Testis (tissue), 2 donors: Measurements from ENCODE around the gene GATA6.

Experiments
- POLR2A ChIP-seq: fragments of 450-650 bp; IDR thresholded peaks from one replicate; pipeline ENCODE4 v1.6.1; 2017; ENCODE audit warnings: antibody characterized with exemption, mild to moderate bottlenecking, moderate library complexity
- TF ChIP-seq, protein P1 (sequence below), 3 experiments: fragments of 450-650 bp in 2 of 3; fragments of 200-600 bp in 1 of 3; sonication (generic) in 1 of 3; IDR thresholded peaks; one replicate each; pipeline ENCODE4 v1.5.1; 2016 to 2019; ENCODE audit warnings: antibody characterized with exemption in 3 of 3, mild to moderate bottlenecking in 2 of 3, moderate library complexity in 1 of 3

DNA sequence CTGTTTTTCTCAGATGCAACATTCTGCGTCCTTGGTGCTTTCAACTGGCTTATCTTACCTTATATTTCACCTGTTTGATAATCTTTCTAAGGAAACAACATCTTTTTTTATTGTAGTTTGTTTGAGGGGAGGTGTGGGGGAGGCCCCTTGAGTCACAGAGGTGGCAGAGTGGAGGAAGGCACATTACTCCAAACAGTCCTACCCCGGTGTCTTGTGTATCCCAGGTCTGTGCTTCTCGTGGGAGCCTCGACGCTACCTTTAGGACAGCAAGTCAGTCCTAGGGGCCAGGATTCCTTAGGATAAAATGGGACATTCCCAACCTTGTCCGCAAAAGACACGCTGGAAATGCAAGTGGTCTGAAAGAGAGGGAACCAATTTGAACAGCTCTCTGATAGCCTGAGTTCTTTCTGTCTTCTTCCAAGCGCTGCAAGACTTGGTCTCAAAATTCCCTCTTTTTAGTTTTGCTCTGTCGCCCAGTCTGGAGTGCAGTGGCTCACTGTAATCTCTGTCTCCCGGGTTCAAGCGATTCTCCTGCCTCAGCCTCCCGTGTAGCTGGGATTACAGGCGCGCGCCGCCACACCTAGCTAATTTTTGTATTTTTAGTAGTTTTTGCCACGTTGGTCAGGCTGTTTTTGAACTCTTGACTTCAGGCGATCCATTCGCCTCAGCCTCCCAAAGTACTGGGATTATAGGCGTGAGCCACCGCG is 4.0 kb downstream of the GATA6 start:
- TF ChIP-seq, protein P1, sequence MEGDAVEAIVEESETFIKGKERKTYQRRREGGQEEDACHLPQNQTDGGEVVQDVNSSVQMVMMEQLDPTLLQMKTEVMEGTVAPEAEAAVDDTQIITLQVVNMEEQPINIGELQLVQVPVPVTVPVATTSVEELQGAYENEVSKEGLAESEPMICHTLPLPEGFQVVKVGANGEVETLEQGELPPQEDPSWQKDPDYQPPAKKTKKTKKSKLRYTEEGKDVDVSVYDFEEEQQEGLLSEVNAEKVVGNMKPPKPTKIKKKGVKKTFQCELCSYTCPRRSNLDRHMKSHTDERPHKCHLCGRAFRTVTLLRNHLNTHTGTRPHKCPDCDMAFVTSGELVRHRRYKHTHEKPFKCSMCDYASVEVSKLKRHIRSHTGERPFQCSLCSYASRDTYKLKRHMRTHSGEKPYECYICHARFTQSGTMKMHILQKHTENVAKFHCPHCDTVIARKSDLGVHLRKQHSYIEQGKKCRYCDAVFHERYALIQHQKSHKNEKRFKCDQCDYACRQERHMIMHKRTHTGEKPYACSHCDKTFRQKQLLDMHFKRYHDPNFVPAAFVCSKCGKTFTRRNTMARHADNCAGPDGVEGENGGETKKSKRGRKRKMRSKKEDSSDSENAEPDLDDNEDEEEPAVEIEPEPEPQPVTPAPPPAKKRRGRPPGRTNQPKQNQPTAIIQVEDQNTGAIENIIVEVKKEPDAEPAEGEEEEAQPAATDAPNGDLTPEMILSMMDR (IDR thresholded peaks at IDR 0.05): no peak
- TF ChIP-seq POLR2A: no peak
